ENCODE data around the gene UGT1A4. TPM values are rescaled to one million over a fixed set of nuclear protein-coding genes. Genes with fewer than 3 reads are reported as not detected.
"Not testable (repeated sequence)": the region's sequence is repeated elsewhere in the genome, so short reads cannot be mapped to it uniquely, and the experiment has no call there.

UGT1A4 gene
- total RNA-seq, 1 donor from 2014 or later: not detected

- DNase-seq: no peak
Observed at GRCh38 chr2:233700028-233700635, 18.4 kb upstream of the UGT1A4 start.

GRCh38 chr2:233700842-233701241 lies 17.7 kb upstream of the UGT1A4 start:
- not testable (repeated sequence) for DNase-seq

- DNase-seq: no peak
Observed at GRCh38 chr2:233702238-233702637, 16.3 kb upstream of the UGT1A4 start.

GRCh38 chr2:233705911-233706506 lies 12.5 kb upstream of the UGT1A4 start:
- DNase-seq: no peak

GRCh38 chr2:233706720-233707119 lies 11.8 kb upstream of the UGT1A4 start:
- no peak for DNase-seq

GRCh38 chr2:233707940-233708644 lies 10.4 kb upstream of the UGT1A4 start:
- DNase-seq: no peak

- DNase-seq: no peak
Observed at GRCh38 chr2:233708942-233709341, 9.6 kb upstream of the UGT1A4 start.

GRCh38 chr2:233711312-233712008 lies 7.1 kb upstream of the UGT1A4 start:
- DNase-seq: peak; percentile 11

GRCh38 chr2:233712611-233713261 lies 5.8 kb upstream of the UGT1A4 start, which contains the start of gene UGT1A5:
Gene UGT1A5, plus strand, starts transcription at chr2:233712907. Its CDS starts 85 bp downstream, at chr2:233712992.
- no peak for DNase-seq

GRCh38 chr2:233713262-233713615 lies 5.3 kb upstream of the UGT1A4 start:
- DNase-seq: no peak

GRCh38 chr2:233714121-233714520 lies 4.4 kb upstream of the UGT1A4 start:
- DNase-seq: no peak

- DNase-seq: no peak
Observed at GRCh38 chr2:233728723-233729301, 10.3 kb downstream of the UGT1A4 start, which contains the start of gene UGT1A3. Gene UGT1A3, plus strand, starts transcription at chr2:233729042. Its CDS starts 85 bp downstream, at chr2:233729127.

GRCh38 chr2:233736868-233737653 lies 18.5 kb downstream of the UGT1A4 start:
- not testable (repeated sequence) for DNase-seq

GRCh38 chr2:233740870-233741269 lies 22.3 kb downstream of the UGT1A4 start:
- no peak for DNase-seq

GRCh38 chr2:233743464-233744259 lies 25.1 kb downstream of the UGT1A4 start:
- no peak for DNase-seq

- DNase-seq: no peak
Observed at GRCh38 chr2:233745073-233745755, 26.7 kb downstream of the UGT1A4 start.

GRCh38 chr2:233745838-233746237 lies 27.3 kb downstream of the UGT1A4 start:
- not testable (repeated sequence) for DNase-seq

GRCh38 chr2:233746475-233747282 lies 28.1 kb downstream of the UGT1A4 start:
- DNase-seq: no peak

GRCh38 chr2:233747283-233747544 lies 28.7 kb downstream of the UGT1A4 start:
- DNase-seq: no peak

All from skin of body (tissue), 2 donors.